Lower leg skin (tissue), 3 donors: ENCODE data around the gene PPIL6.

Experiments used
- POLR2A ChIP-seq, 2 donors: fragments of 450-650 bp; IDR thresholded peaks; one replicate each; pipeline ENCODE4 v1.6.1; 2016 to 2017; ENCODE audit warnings: antibody characterized with exemption in 2 of 2, mild to moderate bottlenecking in 1 of 2, moderate library complexity in 1 of 2
- TF ChIP-seq, protein P1 (sequence below), 3 donors: fragments of 450-650 bp; IDR thresholded peaks; one replicate each; pipeline ENCODE4 v1.5.1; 2016; ENCODE audit warnings: antibody characterized with exemption in 3 of 3, mild to moderate bottlenecking in 3 of 3, moderate library complexity in 2 of 3

DNA sequence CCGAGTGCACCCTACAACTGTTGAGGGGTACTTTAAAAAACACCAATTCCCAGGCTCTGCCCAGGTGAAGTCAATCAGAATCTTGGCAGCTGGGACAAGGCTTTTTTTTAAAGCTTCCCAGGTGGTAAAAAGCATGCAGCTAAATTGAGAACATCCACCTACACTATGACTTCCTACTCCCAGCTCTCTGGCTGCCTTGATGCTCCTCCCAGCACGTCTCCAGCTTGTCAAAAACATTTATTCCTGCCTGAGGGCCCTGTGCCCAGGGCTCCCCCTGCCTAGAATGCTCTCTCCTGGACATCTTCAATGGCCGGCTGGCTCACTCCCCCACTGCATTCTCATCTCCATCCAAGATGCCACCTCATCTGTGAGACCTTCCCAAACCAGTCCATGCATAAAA is 32.7 kb upstream of the PPIL6 start:
- TF ChIP-seq, protein P1, sequence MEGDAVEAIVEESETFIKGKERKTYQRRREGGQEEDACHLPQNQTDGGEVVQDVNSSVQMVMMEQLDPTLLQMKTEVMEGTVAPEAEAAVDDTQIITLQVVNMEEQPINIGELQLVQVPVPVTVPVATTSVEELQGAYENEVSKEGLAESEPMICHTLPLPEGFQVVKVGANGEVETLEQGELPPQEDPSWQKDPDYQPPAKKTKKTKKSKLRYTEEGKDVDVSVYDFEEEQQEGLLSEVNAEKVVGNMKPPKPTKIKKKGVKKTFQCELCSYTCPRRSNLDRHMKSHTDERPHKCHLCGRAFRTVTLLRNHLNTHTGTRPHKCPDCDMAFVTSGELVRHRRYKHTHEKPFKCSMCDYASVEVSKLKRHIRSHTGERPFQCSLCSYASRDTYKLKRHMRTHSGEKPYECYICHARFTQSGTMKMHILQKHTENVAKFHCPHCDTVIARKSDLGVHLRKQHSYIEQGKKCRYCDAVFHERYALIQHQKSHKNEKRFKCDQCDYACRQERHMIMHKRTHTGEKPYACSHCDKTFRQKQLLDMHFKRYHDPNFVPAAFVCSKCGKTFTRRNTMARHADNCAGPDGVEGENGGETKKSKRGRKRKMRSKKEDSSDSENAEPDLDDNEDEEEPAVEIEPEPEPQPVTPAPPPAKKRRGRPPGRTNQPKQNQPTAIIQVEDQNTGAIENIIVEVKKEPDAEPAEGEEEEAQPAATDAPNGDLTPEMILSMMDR (IDR thresholded peaks at IDR 0.05): no peak
- TF ChIP-seq POLR2A (IDR thresholded peaks at IDR 0.05): no peak
